Bronchial epithelial cell (primary cell): ENCODE data around the gene PXT1. TPM values are rescaled to one million over a fixed set of nuclear protein-coding genes. Genes with fewer than 3 reads are reported as not detected.

Experiments
- DNase-seq: peaks from one replicate; pipeline ENCODE4 v3.0.0-alpha.2; 2010; ENCODE audit warnings: low read depth
- FAIRE-seq: peaks from 2 replicates; lab custom pipeline; 2011; peaks lifted over from hg19 to GRCh38; lab: Jason Lieb, UNC
- H3K27me3 ChIP-seq: 2 replicates; pipeline ENCODE4 v1.5.1; 2011; ENCODE audit warnings: low read length; ENCODE audit not compliant: control insufficient read depth, insufficient read depth
- H3K36me3 ChIP-seq: 2 replicates; pipeline ENCODE4 v1.5.1; 2011; ENCODE audit warnings: low read length; ENCODE audit not compliant: control insufficient read depth, insufficient read depth
- H3K4me3 ChIP-seq: 2 replicates; pipeline ENCODE4 v1.5.1; 2011; ENCODE audit warnings: mild to moderate bottlenecking, low read depth, low read length, control low read depth
- total RNA-seq: library from RNA; depleted of rRNA; stranded (reverse); fragments of >200 nt; gene quantifications from 2 replicates; pipeline ENCODE4 v1.2.1, GENCODE V29; 2014
- TF ChIP-seq, protein P1 (sequence below): IDR thresholded peaks from 2 replicates; pipeline ENCODE4 v1.5.1; 2011; ENCODE audit warnings: mild to moderate bottlenecking, moderate library complexity, low read length, control low read depth, inconsistent platforms; ENCODE audit not compliant: insufficient read depth, severe bottlenecking

Gene PXT1
- total RNA-seq, 1 donor from 2014 or later = not detected

DNA sequence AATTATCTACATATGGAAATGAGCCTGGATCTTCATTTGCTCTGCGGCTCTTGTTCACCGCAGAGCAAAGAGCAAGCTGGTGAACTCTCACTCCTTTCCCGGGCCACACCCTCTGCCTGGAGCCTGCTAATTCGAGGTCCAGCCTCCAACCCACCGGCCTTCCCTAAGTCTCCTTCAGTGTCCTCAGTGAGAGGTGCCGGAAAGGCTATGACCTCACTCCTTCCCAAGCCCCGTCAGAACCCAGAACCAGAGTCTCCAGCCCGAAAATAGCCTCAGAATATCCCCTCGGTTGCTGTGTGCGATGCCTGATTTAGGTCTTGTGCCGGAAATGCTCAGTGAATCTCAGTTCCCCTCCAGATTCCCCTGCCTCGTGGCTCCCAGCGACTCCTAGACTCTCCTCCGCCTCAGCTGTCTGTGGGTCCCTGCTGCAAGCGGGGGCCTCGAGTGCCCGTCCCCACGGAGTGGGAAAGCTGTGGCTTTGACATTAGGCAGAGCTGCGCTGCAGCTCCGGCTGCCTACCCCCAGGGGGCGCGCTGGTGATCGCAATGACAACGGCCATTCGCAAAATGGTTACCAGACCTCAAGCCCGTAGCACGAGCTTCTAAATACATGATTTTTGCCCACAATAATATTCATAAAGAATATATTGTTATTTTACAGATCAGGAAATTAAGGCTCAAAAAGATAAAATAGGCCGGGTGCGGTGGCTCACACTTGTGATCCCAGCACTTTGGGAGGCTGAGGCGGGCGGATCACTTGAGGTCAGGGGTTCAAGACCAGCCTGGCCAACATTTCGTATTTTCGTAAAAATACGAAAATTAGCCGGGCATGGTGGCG, 101.8 kb downstream of the PXT1 start:
- Histone ChIP-seq H3K4me3 (peak overlapping the region; percentile 28), H3K27me3 (no peaks in the 10 kb centered on the region), H3K36me3 (no peaks in the 10 kb centered on the region)
- TF ChIP-seq, protein P1, sequence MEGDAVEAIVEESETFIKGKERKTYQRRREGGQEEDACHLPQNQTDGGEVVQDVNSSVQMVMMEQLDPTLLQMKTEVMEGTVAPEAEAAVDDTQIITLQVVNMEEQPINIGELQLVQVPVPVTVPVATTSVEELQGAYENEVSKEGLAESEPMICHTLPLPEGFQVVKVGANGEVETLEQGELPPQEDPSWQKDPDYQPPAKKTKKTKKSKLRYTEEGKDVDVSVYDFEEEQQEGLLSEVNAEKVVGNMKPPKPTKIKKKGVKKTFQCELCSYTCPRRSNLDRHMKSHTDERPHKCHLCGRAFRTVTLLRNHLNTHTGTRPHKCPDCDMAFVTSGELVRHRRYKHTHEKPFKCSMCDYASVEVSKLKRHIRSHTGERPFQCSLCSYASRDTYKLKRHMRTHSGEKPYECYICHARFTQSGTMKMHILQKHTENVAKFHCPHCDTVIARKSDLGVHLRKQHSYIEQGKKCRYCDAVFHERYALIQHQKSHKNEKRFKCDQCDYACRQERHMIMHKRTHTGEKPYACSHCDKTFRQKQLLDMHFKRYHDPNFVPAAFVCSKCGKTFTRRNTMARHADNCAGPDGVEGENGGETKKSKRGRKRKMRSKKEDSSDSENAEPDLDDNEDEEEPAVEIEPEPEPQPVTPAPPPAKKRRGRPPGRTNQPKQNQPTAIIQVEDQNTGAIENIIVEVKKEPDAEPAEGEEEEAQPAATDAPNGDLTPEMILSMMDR = peak; percentile 95
- FAIRE-seq (no peak), DNase-seq (peak; percentile 38)

Other genes with a start within 250 kb of the PXT1 start
- gene BRPF3, start 246.1 kb downstream of the PXT1 start, total RNA-seq = 6.3 and 10.1 TPM in 2 replicates
- gene PNPLA1, start 172.8 kb downstream of the PXT1 start, total RNA-seq = 0.26 and 1.2 TPM in 2 replicates
- gene BNIP5, start 106.0 kb downstream of the PXT1 start, total RNA-seq = not detected in 2 replicates
- gene ETV7, start 55.2 kb downstream of the PXT1 start, total RNA-seq = 0.13 TPM in 1 of 2 replicates, not detected in the other
- gene KCTD20, start 146 bp upstream of the PXT1 start, total RNA-seq = 26.6 and 31.1 TPM in 2 replicates
- gene STK38, start 104.6 kb upstream of the PXT1 start, total RNA-seq = 13.7 and 19.6 TPM in 2 replicates
- gene SRSF3, start 151.5 kb upstream of the PXT1 start, total RNA-seq = 200 and 206 TPM in 2 replicates
- 364 and 524 TPM in 2 replicates for gene CDKN1A, start 235.9 kb upstream of the PXT1 start, total RNA-seq